ENCODE data around the gene ASB15. TPM values are rescaled to one million over a fixed set of nuclear protein-coding genes. Genes with fewer than 3 reads are reported as not detected.

Gene ASB15
- total RNA-seq, 1 donor from 2014 or later: not detected

- Mint-ChIP-seq H3K36me3 (ENCODE audit: unreplicated experiment) (no peaks in the 10 kb centered on the region), H3K4me1 (ENCODE audit: unreplicated experiment) (no peaks in the 10 kb centered on the region), H3K27ac (ENCODE audit: unreplicated experiment) (no peak overlapping the region), H3K27me3 (ENCODE audit: unreplicated experiment) (peaks cover 28% of the 10 kb centered on the region), H3K4me3 (ENCODE audit: unreplicated experiment) (no peak overlapping the region), H3K9me3 (ENCODE audit: unreplicated experiment) (no peaks in the 10 kb centered on the region)
- TF ChIP-seq, protein P1, sequence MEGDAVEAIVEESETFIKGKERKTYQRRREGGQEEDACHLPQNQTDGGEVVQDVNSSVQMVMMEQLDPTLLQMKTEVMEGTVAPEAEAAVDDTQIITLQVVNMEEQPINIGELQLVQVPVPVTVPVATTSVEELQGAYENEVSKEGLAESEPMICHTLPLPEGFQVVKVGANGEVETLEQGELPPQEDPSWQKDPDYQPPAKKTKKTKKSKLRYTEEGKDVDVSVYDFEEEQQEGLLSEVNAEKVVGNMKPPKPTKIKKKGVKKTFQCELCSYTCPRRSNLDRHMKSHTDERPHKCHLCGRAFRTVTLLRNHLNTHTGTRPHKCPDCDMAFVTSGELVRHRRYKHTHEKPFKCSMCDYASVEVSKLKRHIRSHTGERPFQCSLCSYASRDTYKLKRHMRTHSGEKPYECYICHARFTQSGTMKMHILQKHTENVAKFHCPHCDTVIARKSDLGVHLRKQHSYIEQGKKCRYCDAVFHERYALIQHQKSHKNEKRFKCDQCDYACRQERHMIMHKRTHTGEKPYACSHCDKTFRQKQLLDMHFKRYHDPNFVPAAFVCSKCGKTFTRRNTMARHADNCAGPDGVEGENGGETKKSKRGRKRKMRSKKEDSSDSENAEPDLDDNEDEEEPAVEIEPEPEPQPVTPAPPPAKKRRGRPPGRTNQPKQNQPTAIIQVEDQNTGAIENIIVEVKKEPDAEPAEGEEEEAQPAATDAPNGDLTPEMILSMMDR (IDR thresholded peaks at IDR 0.05): no peak
- no peak for DNase-seq (ENCODE audit: extremely low spot score, unreplicated experiment)
Observed at GRCh38 chr7:123665896-123666295, 64.3 kb downstream of the ASB15 start.

GRCh38 chr7:123666492-123666891 is 64.9 kb downstream of the ASB15 start:
- no peak for DNase-seq (ENCODE audit: extremely low spot score, unreplicated experiment)
- no peaks in the 10 kb centered on the region for H3K4me1 Mint-ChIP-seq (ENCODE audit: unreplicated experiment)
- H3K36me3 Mint-ChIP-seq (ENCODE audit: unreplicated experiment): no peaks in the 10 kb centered on the region
- no peak overlapping the region for H3K27ac Mint-ChIP-seq (ENCODE audit: unreplicated experiment)
- H3K4me3 Mint-ChIP-seq (ENCODE audit: unreplicated experiment): no peak overlapping the region
- peaks cover 24% of the 10 kb centered on the region for H3K27me3 Mint-ChIP-seq (ENCODE audit: unreplicated experiment)
- TF ChIP-seq, protein P1 (IDR thresholded peaks at IDR 0.05): no peak
- no peaks in the 10 kb centered on the region for H3K9me3 Mint-ChIP-seq (ENCODE audit: unreplicated experiment)

GRCh38 chr7:123669485-123669884 is 67.9 kb downstream of the ASB15 start:
- Mint-ChIP-seq H3K4me1 (ENCODE audit: unreplicated experiment) (no peaks in the 10 kb centered on the region), H3K36me3 (ENCODE audit: unreplicated experiment) (no peaks in the 10 kb centered on the region), H3K27me3 (ENCODE audit: unreplicated experiment) (peaks cover 12% of the 10 kb centered on the region), H3K27ac (ENCODE audit: unreplicated experiment) (no peak overlapping the region), H3K9me3 (ENCODE audit: unreplicated experiment) (no peaks in the 10 kb centered on the region), H3K4me3 (ENCODE audit: unreplicated experiment) (no peak overlapping the region)
- TF ChIP-seq, protein P1 (IDR thresholded peaks at IDR 0.05): no peak
- DNase-seq (ENCODE audit: extremely low spot score, unreplicated experiment): no peak

DNA sequence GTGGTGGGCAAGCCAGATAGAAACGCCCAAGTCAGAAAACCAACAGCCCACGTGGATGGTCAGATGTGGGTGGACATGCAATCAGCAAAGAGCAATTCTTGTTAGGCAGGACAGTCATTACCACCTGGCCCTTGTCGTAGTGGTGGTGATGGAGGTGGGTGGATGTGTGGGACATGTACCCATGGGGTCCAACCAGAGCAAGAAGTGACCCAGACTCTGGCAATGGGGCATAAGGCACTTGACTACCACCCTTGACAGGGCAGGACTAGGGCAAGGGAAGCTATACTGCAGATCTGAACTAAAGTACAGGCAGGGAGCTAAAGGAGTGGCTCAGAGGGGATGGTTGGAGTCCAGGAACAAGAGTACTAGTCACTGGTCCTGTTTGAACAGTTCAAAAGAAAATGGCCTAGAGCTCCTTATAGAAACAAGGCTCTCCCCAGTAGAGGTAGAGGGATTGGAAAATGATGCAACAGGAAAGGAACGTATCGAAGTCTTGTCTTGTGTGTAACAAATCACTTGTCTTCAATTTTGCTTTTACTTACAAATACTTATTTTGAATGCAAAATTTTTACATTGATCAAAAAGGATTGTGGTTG is 71.6 kb downstream of the ASB15 start:
- H3K27ac Mint-ChIP-seq (ENCODE audit: unreplicated experiment): no peak overlapping the region
- H3K4me1 Mint-ChIP-seq (ENCODE audit: unreplicated experiment): no peaks in the 10 kb centered on the region
- TF ChIP-seq, protein P1 (IDR thresholded peaks at IDR 0.05): no peak
- no peaks in the 10 kb centered on the region for H3K9me3 Mint-ChIP-seq (ENCODE audit: unreplicated experiment)
- H3K4me3 Mint-ChIP-seq (ENCODE audit: unreplicated experiment): no peak overlapping the region
- H3K36me3 Mint-ChIP-seq (ENCODE audit: unreplicated experiment): peaks cover 1% of the 10 kb centered on the region
- no peaks in the 10 kb centered on the region for H3K27me3 Mint-ChIP-seq (ENCODE audit: unreplicated experiment)
- DNase-seq (ENCODE audit: extremely low spot score, unreplicated experiment): no peak

DNA sequence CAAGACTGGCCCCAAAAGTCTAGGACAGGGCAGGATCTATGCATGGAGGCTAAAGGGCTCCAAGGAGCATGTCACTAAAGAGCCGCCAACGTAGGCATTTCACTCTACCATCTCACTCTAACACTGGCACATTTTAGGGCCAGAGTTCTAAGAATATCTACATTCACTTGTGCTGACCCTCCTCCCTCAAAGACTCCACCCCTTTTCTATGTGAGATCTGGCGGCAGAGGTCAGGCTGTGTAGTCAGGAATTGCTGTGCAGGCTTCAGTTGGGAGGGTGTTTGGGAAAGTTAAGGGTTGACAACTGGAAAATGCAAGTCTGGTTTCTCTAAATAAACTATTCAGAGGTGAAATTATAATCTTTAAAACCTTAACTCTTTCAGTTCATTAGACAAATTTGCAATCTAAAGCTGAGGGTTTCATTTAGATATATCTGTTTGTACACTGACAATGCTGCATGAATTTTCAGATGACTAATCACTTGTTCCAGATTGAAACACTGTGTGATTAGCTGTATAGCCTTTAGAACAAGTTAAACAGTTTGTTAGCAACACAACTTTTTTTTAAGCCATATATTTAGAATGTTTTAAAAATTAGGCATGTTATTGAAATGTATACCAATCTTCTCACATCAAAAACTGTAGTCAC is 72.3 kb downstream of the ASB15 start:
- no peak overlapping the region for H3K27ac Mint-ChIP-seq (ENCODE audit: unreplicated experiment)

More for the DNA sequence above, 72.3 kb downstream of the ASB15 start:
- TF ChIP-seq, protein P1 (IDR thresholded peaks at IDR 0.05): no peak
- Mint-ChIP-seq H3K4me1 (ENCODE audit: unreplicated experiment) (no peaks in the 10 kb centered on the region), H3K4me3 (ENCODE audit: unreplicated experiment) (no peak overlapping the region), H3K27me3 (ENCODE audit: unreplicated experiment) (no peaks in the 10 kb centered on the region), H3K9me3 (ENCODE audit: unreplicated experiment) (no peaks in the 10 kb centered on the region), H3K36me3 (ENCODE audit: unreplicated experiment) (peaks cover 1% of the 10 kb centered on the region)
- no peak for DNase-seq (ENCODE audit: extremely low spot score, unreplicated experiment)

Data from osteocyte (in vitro differentiated cells).